MV-4-11 (cell line): Measurements from ENCODE around the gene PFN3.

ENCODE experiments used
- DNase-seq: peaks from one replicate; lab custom pipeline; 2025; lab: John Stamatoyannopoulos, UW

PFN3 gene

GRCh38 chr5:177399997-177400868 lies at the start of gene PFN3:
TSS of gene PFN3 (minus strand) at chr5:177400661. CDS start at chr5:177400576, 85 bp downstream.
- DNase-seq = no peak

- DNase-seq = no peak
Observed at GRCh38 chr5:177449140-177450061, 48.9 kb upstream of the PFN3 start.

GRCh38 chr5:177448244-177448950 lies 47.9 kb upstream of the PFN3 start:
- DNase-seq = no peak

GRCh38 chr5:177447611-177448243 lies 47.3 kb upstream of the PFN3 start:
- DNase-seq = no peak

- no peak for DNase-seq
Observed at GRCh38 chr5:177447066-177447610, 46.7 kb upstream of the PFN3 start.

- peak; percentile 64 for DNase-seq
Observed at GRCh38 chr5:177446200-177447065, 46.0 kb upstream of the PFN3 start, which contains the start of gene PRR7. TSS of gene PRR7 (plus strand) at chr5:177446814. CDS start at chr5:177455068, 8,254 bp downstream.

GRCh38 chr5:177445917-177446199 lies 45.4 kb upstream of the PFN3 start:
- DNase-seq = no peak

GRCh38 chr5:177445052-177445916 lies 44.8 kb upstream of the PFN3 start:
- peak; percentile 25 for DNase-seq

- DNase-seq = no peak
Observed at GRCh38 chr5:177444106-177445051, 43.9 kb upstream of the PFN3 start.

GRCh38 chr5:177443144-177443983 lies 42.9 kb upstream of the PFN3 start:
- no peak for DNase-seq

GRCh38 chr5:177442066-177442826 lies 41.8 kb upstream of the PFN3 start:
- no peak for DNase-seq

- DNase-seq = no peak
Observed at GRCh38 chr5:177440990-177441780, 40.7 kb upstream of the PFN3 start.

- no peak for DNase-seq
Observed at GRCh38 chr5:177440211-177440989, 39.9 kb upstream of the PFN3 start.

GRCh38 chr5:177439518-177440053 lies 39.1 kb upstream of the PFN3 start:
- DNase-seq = no peak

- DNase-seq = no peak
Observed at GRCh38 chr5:177438468-177438867, 38.0 kb upstream of the PFN3 start.
